Activated T-helper 2 cell treated with anti-CD3 and anti-CD28 coated beads, Interferon-gamma antibody, Interleukin-2, Interleukin-4, amounts not matched to agents 10 μg/mL and 5 μg/mL and 100 μg/mL, durations not matched to agents 14 hours and 24 hours and 36 hours (primary cell): ENCODE measurements around the gene ANKRD36C. TPM values are rescaled to one million over a fixed set of nuclear protein-coding genes. Genes with fewer than 3 reads are reported as not detected.
"Not testable (repeated sequence)": the region's sequence is repeated elsewhere in the genome, so short reads cannot be mapped to it uniquely, and the experiment has no call there.

Experiments used
- DNase-seq: peaks from one replicate; pipeline ENCODE4 v3.0.0; 2021; ENCODE audit warnings: low spot score
- H3K27ac Mint-ChIP-seq: one replicate; pipeline ENCODE4 v1.8.0; 2021; ENCODE audit warnings: mixed read lengths
- H3K27me3 Mint-ChIP-seq: one replicate; pipeline ENCODE4 v1.8.0; 2021; ENCODE audit warnings: low read depth, mixed read lengths
- H3K36me3 Mint-ChIP-seq: one replicate; pipeline ENCODE4 v1.8.0; 2021; ENCODE audit warnings: low read depth, mixed read lengths
- H3K4me1 Mint-ChIP-seq: one replicate; pipeline ENCODE4 v1.8.0; 2021; ENCODE audit warnings: low read depth, mixed read lengths
- H3K4me3 Mint-ChIP-seq: one replicate; pipeline ENCODE4 v1.8.0; 2021; ENCODE audit warnings: low read depth, mild to moderate bottlenecking, moderate library complexity, mixed read lengths
- H3K9me3 Mint-ChIP-seq: one replicate; pipeline ENCODE4 v1.8.0; 2021; ENCODE audit warnings: mixed read lengths
- intact Hi-C: fragments of 100-400 bp; cut with micrococcal nuclease; formaldehyde crosslinking; loops from one replicate; pipeline ENCODE4 v1.15.1; 2023
- total RNA-seq: library from RNA; stranded (reverse); gene quantifications from 2 replicates; pipeline ENCODE4 v1.2.3, GENCODE V29; 2022

ANKRD36C gene
- total RNA-seq, 1 donor from 2014 or later, result 69.4 TPM

GRCh38 chr2:95824218-95824617 is 167.4 kb downstream of the ANKRD36C start:
- Mint-ChIP-seq H3K36me3 (peaks cover 39% of the 10 kb centered on the region), H3K9me3 (peaks cover 62% of the 10 kb centered on the region)
- H3K27ac Mint-ChIP-seq, DNase-seq, H3K4me3 Mint-ChIP-seq, H3K27me3 Mint-ChIP-seq, intact Hi-C loops, H3K4me1 Mint-ChIP-seq: not testable (repeated sequence)

GRCh38 chr2:95817521-95817920 is 174.1 kb downstream of the ANKRD36C start:
- peaks cover 46% of the 10 kb centered on the region for H3K36me3 Mint-ChIP-seq
- peaks cover 64% of the 10 kb centered on the region for H3K9me3 Mint-ChIP-seq

GRCh38 chr2:95813311-95813710 is 178.3 kb downstream of the ANKRD36C start:
- H3K27me3 Mint-ChIP-seq, H3K27ac Mint-ChIP-seq, H3K4me1 Mint-ChIP-seq, DNase-seq, intact Hi-C loops, H3K4me3 Mint-ChIP-seq: not testable (repeated sequence)
- Mint-ChIP-seq H3K36me3 (peaks cover 46% of the 10 kb centered on the region), H3K9me3 (peaks cover 39% of the 10 kb centered on the region)

More at GRCh38 chr2:95817521-95817920, 174.1 kb downstream of the ANKRD36C start:
- H3K27ac Mint-ChIP-seq, intact Hi-C loops, H3K27me3 Mint-ChIP-seq, DNase-seq, H3K4me3 Mint-ChIP-seq, H3K4me1 Mint-ChIP-seq: not testable (repeated sequence)

- intact Hi-C loops, result no loop called here
- no peaks in the 10 kb centered on the region for H3K4me1 Mint-ChIP-seq
- peaks cover 2% of the 10 kb centered on the region for H3K36me3 Mint-ChIP-seq
- no peaks in the 10 kb centered on the region for H3K27me3 Mint-ChIP-seq
- no peak for DNase-seq
- no peak overlapping the region for H3K4me3 Mint-ChIP-seq
- no peak overlapping the region for H3K27ac Mint-ChIP-seq
- H3K9me3 Mint-ChIP-seq, result peaks cover 18% of the 10 kb centered on the region
Observed at GRCh38 chr2:95799892-95800291, 191.7 kb downstream of the ANKRD36C start.

- H3K36me3 Mint-ChIP-seq, intact Hi-C loops, H3K4me3 Mint-ChIP-seq, H3K27me3 Mint-ChIP-seq, DNase-seq, H3K27ac Mint-ChIP-seq, H3K4me1 Mint-ChIP-seq: not testable (repeated sequence)
- peaks cover 14% of the 10 kb centered on the region for H3K9me3 Mint-ChIP-seq
Observed at GRCh38 chr2:95799147-95799889, 192.3 kb downstream of the ANKRD36C start.

GRCh38 chr2:95796249-95797099 is 195.2 kb downstream of the ANKRD36C start:
- H3K27me3 Mint-ChIP-seq, H3K4me1 Mint-ChIP-seq, intact Hi-C loops, H3K36me3 Mint-ChIP-seq, H3K27ac Mint-ChIP-seq, DNase-seq, H3K4me3 Mint-ChIP-seq, H3K9me3 Mint-ChIP-seq: not testable (repeated sequence)

- H3K4me3 Mint-ChIP-seq, H3K36me3 Mint-ChIP-seq, intact Hi-C loops, H3K27me3 Mint-ChIP-seq, H3K4me1 Mint-ChIP-seq, H3K9me3 Mint-ChIP-seq, H3K27ac Mint-ChIP-seq, DNase-seq: not testable (repeated sequence)
Observed at GRCh38 chr2:95793970-95794369, 197.7 kb downstream of the ANKRD36C start.

GRCh38 chr2:95790180-95790579 is 201.4 kb downstream of the ANKRD36C start:
- intact Hi-C loops, H3K36me3 Mint-ChIP-seq, H3K27ac Mint-ChIP-seq, H3K4me3 Mint-ChIP-seq, DNase-seq, H3K4me1 Mint-ChIP-seq, H3K9me3 Mint-ChIP-seq, H3K27me3 Mint-ChIP-seq: not testable (repeated sequence)

- H3K9me3 Mint-ChIP-seq, H3K36me3 Mint-ChIP-seq, DNase-seq, H3K27ac Mint-ChIP-seq, intact Hi-C loops, H3K4me3 Mint-ChIP-seq, H3K4me1 Mint-ChIP-seq, H3K27me3 Mint-ChIP-seq: not testable (repeated sequence)
Observed at GRCh38 chr2:95789385-95789784, 202.2 kb downstream of the ANKRD36C start.

GRCh38 chr2:95788642-95789041 is 203.0 kb downstream of the ANKRD36C start:
- H3K9me3 Mint-ChIP-seq, H3K36me3 Mint-ChIP-seq, H3K4me3 Mint-ChIP-seq, H3K27ac Mint-ChIP-seq, DNase-seq, H3K27me3 Mint-ChIP-seq, H3K4me1 Mint-ChIP-seq, intact Hi-C loops: not testable (repeated sequence)

Other genes starting within 250 kb of the ANKRD36C start
- gene GPAT2, start 43.1 kb upstream of the ANKRD36C start, total RNA-seq, result 18.0 and 19.1 TPM in 2 replicates
- gene ADRA2B, start 124.7 kb upstream of the ANKRD36C start, total RNA-seq, result 0.09 and 0.21 TPM in 2 replicates
- 1.3 and 1.5 TPM in 2 replicates for gene ASTL, start 146.7 kb upstream of the ANKRD36C start, total RNA-seq
- gene DUSP2, start 153.6 kb upstream of the ANKRD36C start, total RNA-seq, result 238 and 260 TPM in 2 replicates
- 201 and 206 TPM in 2 replicates for gene STARD7, start 217.0 kb upstream of the ANKRD36C start, total RNA-seq